GM21717 (cell line): ENCODE results near the gene ZNF136.

ENCODE experiments used
- ATAC-seq: cut with Tn5 transposase; IDR thresholded peaks from one replicate; pipeline ENCODE4 v1.9.1; 2021; ENCODE audit warnings: mild to moderate bottlenecking, moderate library complexity; ENCODE audit not compliant: unreplicated experiment

Gene ZNF136

GRCh38 chr19:12187625-12188024 lies 24.7 kb downstream of the ZNF136 start:
- ATAC-seq, result no peak

- ATAC-seq, result no peak
Measured at GRCh38 chr19:12194827-12195731, 32.2 kb downstream of the ZNF136 start.

GRCh38 chr19:12198136-12198535 lies 35.2 kb downstream of the ZNF136 start:
- ATAC-seq, result no peak

GRCh38 chr19:12199757-12200419 lies 37.0 kb downstream of the ZNF136 start:
- no peak for ATAC-seq

- no peak for ATAC-seq
Measured at GRCh38 chr19:12202250-12202649, 39.4 kb downstream of the ZNF136 start.

- no peak for ATAC-seq
Measured at GRCh38 chr19:12205296-12205695, 42.4 kb downstream of the ZNF136 start.

- ATAC-seq, result no peak
Measured at GRCh38 chr19:12208221-12208620, 45.3 kb downstream of the ZNF136 start.

- ATAC-seq, result no peak
Measured at GRCh38 chr19:12217332-12217731, 54.4 kb downstream of the ZNF136 start.

GRCh38 chr19:12222980-12223630 lies 60.2 kb downstream of the ZNF136 start:
- no peak for ATAC-seq

GRCh38 chr19:12224676-12225075 lies 61.8 kb downstream of the ZNF136 start:
- ATAC-seq, result no peak

- no peak for ATAC-seq
Measured at GRCh38 chr19:12229990-12230389, 67.1 kb downstream of the ZNF136 start.

GRCh38 chr19:12230751-12231733 lies 68.1 kb downstream of the ZNF136 start:
- no peak for ATAC-seq

- no peak for ATAC-seq
Measured at GRCh38 chr19:12232961-12233360, 70.1 kb downstream of the ZNF136 start.

- ATAC-seq, result no peak
Measured at GRCh38 chr19:12237143-12237839, 74.4 kb downstream of the ZNF136 start.
